HG03103 (cell line): Measurements from ENCODE around the gene GMPPA.

ENCODE experiments used
- ATAC-seq: cut with Tn5 transposase; IDR thresholded peaks from one replicate; pipeline ENCODE4 v1.9.1; 2021; ENCODE audit warnings: low read depth; ENCODE audit not compliant: unreplicated experiment

The GMPPA gene

GRCh38 chr2:219553168-219553417, 54.4 kb downstream of the GMPPA start:
- no peak for ATAC-seq

GRCh38 chr2:219553463-219553963, 54.8 kb downstream of the GMPPA start:
- ATAC-seq, result no peak

- no peak for ATAC-seq
Observed at GRCh38 chr2:219554350-219554749, 55.7 kb downstream of the GMPPA start.

GRCh38 chr2:219555956-219556355, 57.3 kb downstream of the GMPPA start:
- ATAC-seq, result no peak

GRCh38 chr2:219556413-219556812, 57.7 kb downstream of the GMPPA start:
- no peak for ATAC-seq
